NCI-H1436 treated with DMSO at 0.1 percent for 48 hours (cell line): ENCODE measurements around the gene HS1BP3.

Experiments used
- DNase-seq: peaks from one replicate; lab custom pipeline; 2025; lab: John Stamatoyannopoulos, UW

HS1BP3 gene

DNA sequence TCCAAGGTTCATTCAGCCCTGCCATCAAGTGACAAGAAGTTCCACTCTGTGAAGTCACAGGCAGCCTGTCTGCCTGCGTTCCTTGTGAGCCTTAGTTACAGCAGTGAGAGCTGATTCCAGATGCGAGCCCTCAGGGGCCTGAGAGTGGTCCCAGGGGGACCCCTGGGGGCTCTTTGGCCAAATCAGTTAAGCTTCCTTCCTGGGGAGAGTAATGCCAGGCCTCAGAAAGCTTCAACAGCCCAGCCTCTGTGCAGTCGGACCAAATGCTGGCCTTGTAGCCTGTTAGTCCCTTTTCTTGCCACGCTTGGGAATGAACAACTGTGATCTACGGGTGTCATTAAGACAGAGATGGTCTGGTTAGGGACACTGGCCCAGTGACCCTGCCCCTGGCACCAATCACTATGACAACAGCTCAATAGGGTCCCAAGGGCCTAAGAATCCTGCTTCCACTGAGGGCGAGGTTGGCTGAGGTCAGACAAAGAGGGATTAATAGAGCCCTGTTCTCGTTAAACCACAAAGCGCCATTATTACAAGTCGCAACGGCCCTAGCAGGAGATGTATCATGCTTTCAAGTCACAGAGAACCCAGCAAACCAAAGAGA, 50.9 kb downstream of the HS1BP3 start:
- DNase-seq = no peak

DNA sequence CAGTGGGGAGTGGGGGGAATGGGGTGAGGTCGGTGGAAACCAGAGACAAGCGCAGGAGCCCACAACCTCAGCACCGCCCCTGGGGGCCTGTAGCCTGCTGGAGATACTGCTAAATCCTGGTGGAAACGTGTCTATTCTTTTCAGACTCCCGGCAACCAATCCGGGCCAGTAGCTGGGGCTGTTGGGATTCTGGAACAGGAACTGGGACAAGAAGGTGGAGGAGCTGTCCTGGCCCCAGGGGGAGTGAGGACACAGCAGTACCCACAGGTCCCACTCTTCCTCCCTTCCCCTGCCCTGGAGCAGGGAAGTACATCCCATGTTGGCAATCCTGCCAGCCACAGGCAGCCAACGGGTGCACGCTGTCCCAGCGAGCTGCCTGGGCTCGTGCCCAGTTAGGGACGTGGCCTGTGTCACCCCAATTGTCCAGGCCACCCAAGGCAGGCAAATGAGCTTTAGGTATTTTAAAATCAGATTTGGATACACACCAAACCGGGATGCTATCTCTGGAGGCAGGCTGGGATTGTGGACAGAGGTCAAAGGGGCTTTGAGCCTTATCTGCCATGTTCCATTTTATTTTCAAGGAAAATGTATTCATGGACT, 51.8 kb downstream of the HS1BP3 start:
- no peak for DNase-seq

DNA sequence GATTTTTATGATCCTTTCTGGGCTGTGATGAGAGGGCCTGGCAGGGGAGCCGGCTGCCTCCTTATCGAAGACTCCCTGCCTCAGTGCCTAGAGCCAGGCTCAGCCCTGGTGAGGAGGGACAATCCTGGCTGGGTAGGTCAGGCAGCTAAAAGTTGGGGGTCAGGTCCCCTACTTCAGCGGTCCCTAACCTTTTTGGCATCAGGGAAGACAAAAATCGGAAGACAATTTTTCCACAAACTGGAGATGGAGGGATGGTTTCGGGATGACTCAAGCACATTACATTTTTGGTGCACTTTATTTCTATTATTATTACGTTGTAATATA, 53.1 kb downstream of the HS1BP3 start:
- no peak for DNase-seq

DNA sequence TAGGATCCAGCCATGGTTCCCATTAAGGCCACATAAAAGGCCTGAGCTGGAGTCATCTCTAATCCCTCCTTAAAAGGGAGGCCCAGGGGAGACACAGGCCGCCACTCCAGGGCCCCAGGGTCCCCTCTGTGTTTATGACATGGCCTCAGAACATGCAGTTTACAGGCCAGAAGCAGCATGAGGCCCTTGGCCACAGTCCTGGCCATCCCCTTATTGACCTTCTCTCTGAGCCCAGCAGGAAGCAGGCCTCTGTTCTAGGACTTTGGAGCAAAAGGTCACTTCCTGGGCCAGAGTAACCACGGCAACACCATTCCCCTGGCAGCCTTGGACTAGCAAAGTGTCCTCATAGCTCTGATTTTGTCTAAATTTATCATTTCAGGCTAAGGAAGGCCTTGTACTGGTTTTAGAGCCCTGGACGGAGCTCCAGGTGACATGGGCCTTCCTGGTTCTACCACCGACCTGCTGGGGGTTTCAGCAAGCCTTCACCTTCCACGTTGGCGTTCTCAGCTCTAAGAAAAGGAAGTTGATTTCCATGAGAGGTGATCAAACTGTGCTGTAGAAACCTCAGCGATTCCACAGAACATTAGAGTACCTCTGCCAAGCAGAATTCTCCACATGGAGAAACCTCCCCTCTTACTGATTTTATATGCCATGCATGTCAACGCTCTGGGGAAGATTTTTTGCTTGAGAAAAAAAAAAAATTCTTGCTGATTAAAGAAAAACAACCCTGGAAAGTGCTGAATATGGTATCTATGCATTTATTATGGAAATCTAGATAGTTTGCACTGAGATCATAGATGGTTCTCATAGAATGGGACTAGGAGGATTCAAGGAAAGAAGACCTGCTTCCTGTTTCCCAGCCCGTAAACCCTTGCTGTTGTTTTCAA, 53.7 kb downstream of the HS1BP3 start:
- DNase-seq = no peak

DNA sequence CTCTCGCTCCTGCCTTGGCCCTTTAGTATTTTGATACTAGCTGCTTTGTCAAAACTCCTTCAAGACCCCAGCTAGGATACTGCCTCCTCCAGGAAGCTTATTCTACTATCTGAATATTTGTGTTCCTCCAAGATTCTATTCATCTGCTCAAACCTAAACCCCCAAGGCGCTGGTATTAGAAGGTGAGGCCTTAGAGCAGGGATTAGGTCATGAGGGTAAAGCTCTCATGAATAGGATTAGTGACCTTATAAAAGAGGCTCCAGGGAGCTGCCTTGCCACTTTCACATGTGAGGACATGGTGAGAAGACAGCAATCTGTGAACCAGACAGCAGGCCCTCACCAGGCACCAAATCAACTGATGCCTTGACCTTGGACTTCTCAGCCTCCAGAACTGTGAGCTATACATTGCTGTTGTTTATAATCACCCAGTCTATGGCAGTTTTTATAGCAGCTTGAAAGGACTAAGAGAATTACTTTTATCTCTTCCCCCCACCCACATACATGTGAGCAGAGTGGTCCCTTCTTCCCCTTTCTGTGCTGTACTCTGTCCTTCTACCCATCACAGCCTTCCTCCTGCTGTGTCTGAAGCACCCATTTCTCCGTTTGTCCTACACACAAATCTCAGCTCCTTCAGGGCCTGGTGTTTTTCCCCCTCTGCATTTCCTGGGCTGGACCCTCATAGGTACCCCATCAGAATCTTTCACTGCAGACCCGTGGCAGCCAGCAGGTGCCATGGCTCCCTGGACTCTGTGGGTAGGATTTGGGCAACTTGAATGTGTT, 54.5 kb downstream of the HS1BP3 start:
- no peak for DNase-seq

DNA sequence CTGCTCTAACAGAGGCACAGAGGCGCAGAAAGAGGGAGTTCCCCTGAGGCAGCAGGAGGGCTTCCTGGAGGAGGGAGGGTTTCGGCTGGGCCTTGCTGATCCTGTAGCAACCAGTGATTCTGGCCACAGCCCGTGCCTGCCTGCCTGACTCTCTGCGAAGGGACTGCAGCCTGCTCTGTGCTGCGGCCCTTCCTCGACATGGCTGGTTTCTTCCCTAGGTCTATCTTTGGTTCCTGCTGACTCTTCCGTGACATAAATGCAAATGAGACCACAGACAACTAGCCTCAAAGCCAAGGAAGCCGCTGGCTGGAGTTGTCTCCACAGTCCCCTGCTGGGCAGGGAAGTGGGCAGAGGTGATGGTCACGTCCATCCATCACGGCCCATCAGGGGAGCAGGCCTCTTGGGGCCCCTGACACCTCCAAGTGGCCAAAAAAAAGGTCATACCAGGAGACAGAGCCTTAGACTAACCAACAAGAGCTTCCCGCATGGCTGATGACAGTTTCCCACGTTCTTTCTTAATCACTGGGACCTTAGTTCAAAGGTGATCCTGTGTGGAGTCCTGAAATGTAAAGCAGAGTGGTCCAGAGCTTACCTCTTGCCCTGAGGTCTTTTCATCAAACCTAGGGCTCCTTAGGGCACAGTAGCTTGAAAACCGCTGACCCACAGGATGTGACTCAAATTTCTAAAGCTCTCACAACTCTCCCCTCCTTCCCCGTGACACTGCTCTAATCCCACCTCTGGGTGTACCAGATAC, 55.3 kb downstream of the HS1BP3 start:
- DNase-seq = no peak

DNA sequence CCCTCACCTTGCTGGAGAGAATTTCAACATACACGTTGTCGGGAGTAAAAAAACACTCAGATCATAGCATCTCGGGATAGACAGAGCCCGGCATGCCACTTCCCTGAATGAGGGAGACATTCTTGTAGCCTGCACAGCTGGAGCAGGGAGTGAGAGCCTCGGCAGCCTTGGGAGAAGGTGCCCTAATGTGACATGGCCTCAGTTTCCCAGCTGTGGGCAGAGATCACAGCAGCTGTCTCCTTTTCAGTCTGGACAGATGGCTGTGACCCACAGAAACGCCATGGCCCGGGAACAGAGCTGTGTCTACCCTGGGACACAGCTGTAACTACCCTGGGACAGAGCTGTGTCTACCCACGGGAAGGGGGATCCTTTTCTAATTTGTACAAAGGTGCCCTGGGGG, 55.9 kb downstream of the HS1BP3 start:
- no peak for DNase-seq

DNA sequence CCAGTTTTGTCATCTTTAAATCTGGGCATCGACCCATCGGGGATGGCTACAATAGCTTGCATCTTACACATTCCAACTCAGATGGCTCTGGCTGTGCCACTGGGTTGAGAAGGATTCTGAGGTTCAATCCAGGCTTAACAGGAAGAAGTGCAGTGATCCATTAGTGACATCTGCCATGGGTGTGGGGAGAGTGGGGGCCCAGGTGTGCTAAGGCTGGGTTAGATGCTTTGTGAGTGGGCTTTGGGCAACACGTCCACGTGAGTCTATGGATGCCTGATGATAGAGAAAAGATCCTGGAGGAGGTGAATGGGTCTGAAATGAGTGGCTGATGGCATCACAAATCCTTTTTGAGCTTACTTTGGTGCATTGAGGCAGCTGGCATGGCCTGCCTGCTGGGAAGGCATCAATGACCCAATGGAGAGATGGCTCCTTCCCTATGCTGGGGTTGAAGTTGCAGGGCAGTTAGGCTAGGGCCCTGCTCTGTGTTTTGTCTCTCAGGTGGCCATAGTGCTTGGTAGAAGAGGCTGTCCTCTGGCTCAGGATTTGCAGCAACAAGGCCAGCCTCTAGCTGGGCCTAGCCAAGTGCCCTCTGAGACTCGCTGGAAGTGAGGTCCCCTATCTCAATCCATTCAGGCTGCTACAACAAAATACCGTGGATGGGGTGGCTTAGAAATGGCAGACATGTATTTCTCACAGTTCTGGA, 56.7 kb downstream of the HS1BP3 start:
- DNase-seq = no peak

DNA sequence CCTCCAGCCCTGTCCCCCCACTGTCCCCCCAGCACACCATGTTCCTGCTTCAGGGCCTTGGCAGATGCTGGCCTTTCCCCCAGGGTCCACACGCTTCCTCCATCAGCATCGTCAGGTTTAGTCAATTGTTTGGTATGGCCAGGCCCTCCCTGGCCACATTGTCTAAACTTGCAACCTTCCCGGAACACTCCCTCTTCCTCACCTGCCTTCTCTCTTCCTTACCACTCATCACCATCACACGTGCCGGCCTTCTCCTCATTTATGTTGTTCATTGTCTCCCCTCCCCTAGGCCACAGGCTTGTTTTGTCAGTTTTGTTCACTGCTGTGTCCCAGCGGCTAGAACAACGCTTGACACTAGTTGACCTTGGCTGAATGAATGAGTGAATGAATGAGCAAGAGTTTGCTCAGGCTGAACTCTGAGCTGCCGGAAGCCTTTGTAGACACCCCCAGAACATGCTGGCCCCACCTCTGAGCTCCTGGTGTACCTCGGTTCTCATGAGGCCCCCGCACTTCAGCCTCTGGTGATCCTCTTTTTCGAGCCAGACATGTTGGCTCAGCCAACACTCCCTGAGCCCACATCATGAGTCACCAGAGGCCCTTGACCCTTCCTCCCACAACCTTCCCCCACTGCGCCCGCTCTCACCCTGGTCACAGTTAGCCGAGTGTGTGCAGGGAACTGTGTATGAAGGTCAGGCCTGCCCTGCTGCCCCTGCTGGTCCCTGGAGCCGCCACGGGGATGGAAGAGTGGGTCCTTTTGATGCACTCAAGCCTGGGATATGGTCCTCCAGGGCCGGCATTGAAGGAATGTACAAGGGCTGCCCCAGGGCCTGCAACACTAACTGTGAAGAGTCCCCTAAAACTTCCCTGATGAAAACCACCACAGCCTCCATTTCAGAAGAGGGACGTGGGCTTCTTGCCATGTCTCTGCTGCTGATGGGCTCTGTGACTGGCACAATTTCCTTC, 57.5 kb downstream of the HS1BP3 start:
- no peak for DNase-seq

DNA sequence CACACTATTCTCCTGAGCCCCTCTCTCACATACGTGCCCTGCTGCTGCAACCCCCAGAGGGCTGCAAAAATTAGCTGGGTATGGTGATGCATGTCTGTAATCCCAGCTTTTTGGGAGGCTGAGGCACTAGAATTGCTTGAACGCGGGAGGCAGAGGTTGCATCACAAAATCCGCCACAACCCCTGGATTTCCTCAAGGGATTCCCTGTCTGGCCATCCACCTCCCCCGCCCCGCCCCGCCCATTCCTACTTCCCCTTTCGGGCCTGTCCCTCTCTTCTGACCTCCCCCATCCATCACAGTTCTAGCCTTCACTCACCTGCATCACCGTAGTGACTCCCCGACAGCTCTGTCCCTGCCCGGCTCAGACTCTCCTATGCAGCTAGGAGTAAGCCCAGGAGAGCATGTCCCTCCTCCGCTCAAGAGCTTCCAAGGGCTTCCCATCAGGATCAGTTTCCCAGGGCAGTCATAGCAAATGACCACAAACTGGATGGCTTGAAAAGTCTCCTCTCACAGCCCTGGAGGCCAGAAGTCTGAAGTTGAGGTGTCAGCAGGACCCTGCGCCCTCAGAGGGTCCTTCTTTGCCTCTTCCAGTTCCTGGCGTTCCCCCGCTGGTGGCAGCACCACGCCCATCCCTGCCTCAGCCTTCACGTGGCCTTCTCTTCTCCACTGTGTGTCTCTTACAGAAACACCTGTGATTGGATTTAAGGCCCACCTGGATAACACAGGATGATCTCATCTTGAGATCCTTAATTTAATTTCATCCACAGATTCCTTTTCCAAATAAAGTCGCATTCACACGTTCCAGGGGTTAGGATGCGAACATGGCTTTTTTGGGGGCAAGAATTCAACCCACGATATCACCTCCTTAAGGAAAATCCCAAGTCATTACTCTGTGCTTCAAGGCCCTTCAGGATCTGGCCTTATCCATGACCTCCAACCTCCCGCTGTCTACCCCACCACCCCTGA, 58.5 kb downstream of the HS1BP3 start:
- DNase-seq = no peak

DNA sequence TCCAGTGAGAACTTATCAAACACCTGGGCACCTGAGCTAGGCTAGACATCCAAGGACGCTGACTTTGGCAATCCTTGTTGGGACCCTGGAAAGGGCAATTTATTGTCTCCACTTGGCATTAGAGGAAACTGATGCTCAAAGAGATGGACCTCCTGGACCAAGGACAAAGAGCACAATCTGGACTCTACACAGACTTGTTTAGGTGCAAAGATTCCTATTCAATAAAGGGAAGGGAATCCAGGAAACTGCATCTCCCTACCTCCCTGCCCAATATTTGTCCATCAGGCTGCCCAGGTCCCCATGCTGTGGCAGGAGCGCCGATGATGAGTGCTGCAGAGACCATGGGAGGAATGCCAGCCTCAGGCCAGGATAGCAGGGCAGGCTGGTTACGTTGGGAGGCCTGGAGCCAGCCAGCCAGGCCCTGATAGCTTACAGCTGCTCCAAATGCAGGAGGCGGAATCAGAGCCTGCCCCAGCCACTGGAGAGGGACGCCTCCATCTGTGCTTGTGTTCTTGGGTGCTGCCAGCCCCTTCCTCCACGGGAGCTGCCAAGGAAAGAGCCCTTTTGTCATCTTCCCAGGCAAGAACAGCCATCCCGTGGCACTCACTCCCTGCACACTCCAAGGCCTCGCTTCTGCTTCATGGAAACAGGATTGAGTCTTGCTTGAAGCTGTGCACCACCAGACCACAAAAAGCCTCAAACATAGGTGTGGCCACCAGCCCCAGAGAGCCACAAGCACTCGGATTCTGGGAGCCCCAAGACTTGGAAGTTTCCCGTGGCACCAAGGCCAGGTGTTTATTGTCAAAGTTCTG, 60.0 kb downstream of the HS1BP3 start:
- no peak for DNase-seq

DNA sequence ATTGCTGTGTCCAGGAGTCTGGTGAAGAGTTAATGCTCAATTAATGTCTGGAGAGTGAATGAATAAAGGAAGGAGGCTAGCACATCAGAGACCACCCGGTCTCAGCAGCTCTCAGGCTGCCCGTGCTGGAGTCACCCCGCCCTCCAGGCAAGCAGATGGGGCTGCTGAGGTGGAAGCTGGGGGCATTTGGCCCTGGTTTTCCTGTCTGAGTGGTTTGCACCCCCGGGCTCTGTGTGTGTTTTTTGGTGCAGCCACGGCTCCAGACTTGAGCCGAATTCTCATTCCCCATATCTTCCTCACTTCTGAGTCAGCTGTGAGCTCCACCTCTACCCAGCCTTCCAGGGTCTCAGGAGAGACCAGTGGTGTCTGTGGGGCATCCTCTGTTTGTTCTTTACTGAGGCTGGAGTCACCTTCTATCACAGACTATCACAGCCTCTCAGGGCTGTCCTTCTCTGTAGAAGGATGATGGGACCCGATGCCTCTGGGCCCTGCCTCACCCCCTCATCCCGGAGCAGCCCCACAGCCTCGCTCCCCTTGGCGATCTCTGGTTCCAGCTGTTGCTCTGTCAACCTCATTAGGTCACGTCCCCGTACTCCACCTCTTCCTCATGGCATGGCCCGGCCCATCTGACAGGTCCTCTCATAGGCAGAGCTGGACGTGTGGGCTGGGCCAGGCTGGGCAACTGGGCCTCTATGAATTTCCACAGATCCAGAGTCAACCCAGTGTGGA, 60.8 kb downstream of the HS1BP3 start:
- no peak for DNase-seq

DNA sequence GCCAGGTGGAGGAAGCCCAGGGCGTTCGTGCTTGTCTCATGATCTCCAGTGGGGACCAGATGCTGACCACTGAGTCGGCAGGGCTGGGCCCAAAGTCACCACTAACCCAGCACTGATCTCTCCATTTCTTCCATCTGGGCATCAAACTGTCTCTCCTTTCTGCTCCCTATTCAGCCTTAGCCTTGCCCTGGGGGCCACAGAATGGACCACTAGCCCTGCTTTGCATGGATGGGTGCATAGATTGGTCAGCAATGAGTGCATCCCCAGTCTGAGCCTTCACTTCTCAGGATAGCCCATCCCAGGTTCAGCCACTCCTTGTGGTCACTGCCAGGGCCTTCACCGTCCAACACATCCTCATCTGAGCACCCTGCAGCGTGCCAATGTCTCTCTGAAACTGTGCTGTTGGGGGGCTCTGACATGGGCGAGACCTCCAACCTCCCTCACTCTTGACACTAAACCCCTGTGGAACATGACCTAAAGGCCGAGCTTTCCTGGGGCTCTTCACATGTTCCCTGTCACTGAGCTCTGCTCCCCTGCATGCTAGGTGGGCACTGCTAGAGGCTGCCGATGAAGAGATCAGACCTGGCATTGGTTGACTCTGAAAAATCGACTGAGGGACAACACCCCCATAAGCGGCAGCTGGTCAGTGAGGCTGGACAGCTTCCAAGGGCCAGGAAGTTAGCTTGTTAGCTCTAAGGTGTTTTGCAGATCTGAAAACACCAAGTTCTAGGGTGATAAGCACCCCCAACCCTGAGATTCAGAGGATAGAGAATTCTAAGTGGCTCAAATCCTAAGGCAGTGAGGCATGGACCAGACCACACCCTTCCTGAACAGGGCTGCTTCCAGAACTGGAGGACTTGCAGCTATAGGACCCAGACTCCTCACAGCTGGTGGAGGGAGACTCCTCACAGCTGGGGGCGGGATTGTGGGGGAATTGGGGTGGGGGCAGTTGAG, 61.7 kb downstream of the HS1BP3 start:
- DNase-seq = no peak

DNA sequence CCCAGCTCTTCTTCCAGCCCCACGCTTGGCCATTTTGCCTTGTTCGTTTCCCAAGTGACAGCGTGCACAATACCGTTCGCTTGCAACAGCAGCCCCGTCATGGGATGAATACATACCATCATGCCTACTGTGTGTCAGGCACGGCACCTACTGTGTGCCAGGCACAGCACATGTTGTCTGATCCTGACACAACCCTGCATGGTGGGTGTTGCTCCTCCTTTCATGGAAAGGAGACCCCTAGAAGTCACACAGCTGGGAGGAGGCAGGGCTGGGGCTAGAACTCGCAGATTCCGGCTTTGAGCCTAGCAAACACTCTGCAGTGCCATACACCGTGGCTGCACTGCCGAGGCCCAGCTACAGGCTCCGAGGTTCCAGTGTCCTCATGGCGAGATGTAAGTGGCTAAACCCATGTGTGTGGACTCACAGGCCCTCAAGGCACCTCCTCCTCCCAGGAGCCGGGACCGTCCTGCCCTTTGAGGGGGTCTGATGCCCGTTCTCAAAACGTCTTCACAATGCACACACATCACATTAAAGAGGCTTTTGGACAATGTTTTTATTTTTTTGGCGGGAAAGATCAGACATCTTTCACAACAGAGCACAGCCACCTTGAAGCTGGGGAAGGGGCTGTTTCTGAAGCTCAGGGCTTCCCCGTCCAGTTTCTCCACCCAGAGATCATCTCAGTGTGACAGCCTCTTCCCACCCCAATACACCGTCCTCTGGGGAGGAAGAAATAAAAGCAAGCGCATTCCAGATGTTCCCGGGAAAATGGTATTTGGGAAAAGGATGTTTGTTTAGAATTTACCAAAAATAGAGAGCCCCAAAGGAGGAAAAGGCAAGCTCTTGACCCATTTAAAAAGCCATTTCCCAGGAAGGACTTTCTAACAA, 64.9 kb downstream of the HS1BP3 start:
- DNase-seq = no peak

DNA sequence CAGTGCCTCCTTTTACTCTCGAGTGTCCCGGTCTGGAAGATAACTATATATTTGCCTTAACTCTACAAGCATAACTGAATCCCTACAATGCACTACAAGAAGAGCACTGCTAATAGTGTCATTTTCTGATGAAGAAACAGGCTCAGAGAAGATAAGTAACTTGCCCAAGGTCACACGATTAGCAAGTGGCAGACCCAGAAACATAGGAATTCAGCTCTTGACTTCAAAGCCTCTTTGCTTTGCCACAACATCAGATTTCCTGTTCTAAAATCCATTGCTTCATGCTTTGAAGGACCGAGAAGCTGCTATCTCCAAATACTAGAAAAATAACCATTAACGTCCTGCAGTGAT, 65.6 kb downstream of the HS1BP3 start:
- DNase-seq = no peak
